ENCODE results near the gene GON7.

- TF ChIP-seq CTCF (IDR thresholded peaks at IDR 0.05) (no peak), EZH2 (IDR thresholded peaks at IDR 0.05) (no peak), EZH2phosphoT487 (IDR thresholded peaks at IDR 0.05) (no peak)
Observed at GRCh38 chr14:93183596-93184317, 23.1 kb downstream of the GON7 start.
